ENCODE results near the gene TMEM184B.

TMEM184B gene

GRCh38 chr22:38176170-38176741 is 96.6 kb downstream of the TMEM184B start:
- DNase-seq = no peak

- DNase-seq = no peak
These were observed 97.3 kb downstream of the TMEM184B start for GRCh38 chr22:38175206-38176118.

GRCh38 chr22:38174626-38175025 is 98.2 kb downstream of the TMEM184B start:
- no peak for DNase-seq

- no peak for DNase-seq
These were observed 99.2 kb downstream of the TMEM184B start for GRCh38 chr22:38173641-38173906.

GRCh38 chr22:38172832-38173640 is 99.8 kb downstream of the TMEM184B start:
- peak; percentile 65 for DNase-seq

- DNase-seq = no peak
These were observed 100.6 kb downstream of the TMEM184B start for GRCh38 chr22:38171927-38172831.

GRCh38 chr22:38170469-38170868 is 102.3 kb downstream of the TMEM184B start:
- no peak for DNase-seq
